ENCODE data around the gene ASXL2. TPM values are rescaled to one million over a fixed set of nuclear protein-coding genes. Genes with fewer than 3 reads are reported as not detected.
"Not testable (repeated sequence)": the region's sequence is repeated elsewhere in the genome, so short reads cannot be mapped to it uniquely, and the experiment has no call there.

The ASXL2 gene
- total and polyA plus RNA-seq, 10 donors: 2.0 to 51.3 (median 34.7) TPM

DNA sequence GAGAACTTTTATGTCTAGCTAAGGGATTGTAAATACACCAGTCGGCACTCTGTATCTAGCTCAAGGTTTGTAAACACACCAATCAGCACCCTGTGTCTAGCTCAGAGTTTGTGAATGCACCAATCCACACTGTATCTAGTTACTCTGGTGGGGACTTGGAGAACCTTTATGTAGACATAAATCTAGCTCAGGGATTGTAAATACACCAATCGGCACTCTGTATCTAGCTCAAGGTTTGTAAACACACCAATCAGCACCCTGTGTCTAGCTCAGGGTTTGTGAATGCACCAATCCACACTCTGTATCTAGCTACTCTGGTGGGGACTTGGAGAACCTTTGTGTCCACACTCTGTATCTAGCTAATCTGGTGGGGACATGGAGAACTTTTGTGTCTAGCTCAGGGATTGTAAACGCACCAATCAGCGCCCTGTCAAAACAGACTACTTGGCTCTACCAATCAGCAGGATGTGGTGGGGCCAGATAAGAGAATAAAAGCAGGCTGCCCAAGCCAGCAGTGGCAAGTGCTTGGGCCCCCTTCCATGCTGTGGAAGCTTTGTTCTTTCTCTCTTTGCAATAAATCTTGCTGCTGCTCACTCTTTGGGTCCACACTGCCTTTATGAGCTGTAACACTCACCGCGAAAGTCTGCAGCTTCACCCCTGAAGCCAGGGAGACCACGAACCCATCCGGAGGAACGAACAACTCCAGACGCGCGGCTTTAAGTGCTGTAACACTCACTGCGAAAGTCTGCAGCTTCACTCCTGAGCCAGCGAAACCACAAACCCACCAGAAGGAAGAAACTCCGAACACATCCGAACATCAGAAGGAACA, 37.9 kb upstream of the ASXL2 start:
- peak overlapping the region in 2 of 8 donors; percentile 9 to 51 for H3K27ac ChIP-seq
- WGBS, 5 donors: 19 to 61% (median 30%) methylated on average over 16 of the region's 16 CpGs
- H3K9me3 ChIP-seq; DNase-seq; intact Hi-C loops (cut with DNase I; ENCODE audit: low total_unique reads); H3K36me3 ChIP-seq; H3K4me1 ChIP-seq: not testable (repeated sequence)
- H3K27me3 ChIP-seq (replicated peaks in 1 of 7): peaks cover 0 to 11% (median 0%) of the 10 kb centered on the region in 7 donors
- TF ChIP-seq POLR2AphosphoS5 (IDR thresholded peaks at IDR 0.05): peak in 1 of 3 donors; percentile 16
- peak overlapping the region in 2 of 8 donors; percentile 14 to 48 for H3K4me3 ChIP-seq

DNA sequence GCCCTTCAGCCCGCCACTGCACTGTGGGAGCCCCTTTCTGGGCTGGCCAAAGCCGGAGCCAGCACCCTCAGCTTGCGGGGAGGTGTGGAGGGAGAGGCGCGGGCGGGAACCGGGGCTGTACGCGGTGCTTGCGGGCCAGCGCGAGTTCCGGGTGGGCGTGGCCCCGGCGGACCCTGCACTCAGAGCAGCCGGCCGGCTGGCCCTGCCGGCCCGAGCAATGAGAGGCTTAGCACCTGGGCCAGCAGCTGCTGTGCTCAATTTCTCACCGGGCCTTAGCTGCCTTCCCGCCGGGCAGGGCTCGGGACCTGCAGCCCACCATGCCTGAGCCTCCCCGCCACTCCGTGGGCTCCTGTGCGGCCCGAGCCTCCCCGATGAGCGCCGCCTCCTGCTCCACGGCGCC, 37.1 kb upstream of the ASXL2 start:
- peaks cover 0 to 11% (median 0%) of the 10 kb centered on the region in 7 donors for H3K27me3 ChIP-seq (replicated peaks in 1 of 7)
- H3K27ac ChIP-seq; H3K36me3 ChIP-seq; H3K4me3 ChIP-seq; intact Hi-C loops (cut with DNase I; ENCODE audit: low total_unique reads); H3K9me3 ChIP-seq; H3K4me1 ChIP-seq; DNase-seq: not testable (repeated sequence)
- whole genome bisulfite sequencing, 5 donors: 93 to 100% (median 98%) methylated on average over 5 to 33 of the region's 33 CpGs

DNA sequence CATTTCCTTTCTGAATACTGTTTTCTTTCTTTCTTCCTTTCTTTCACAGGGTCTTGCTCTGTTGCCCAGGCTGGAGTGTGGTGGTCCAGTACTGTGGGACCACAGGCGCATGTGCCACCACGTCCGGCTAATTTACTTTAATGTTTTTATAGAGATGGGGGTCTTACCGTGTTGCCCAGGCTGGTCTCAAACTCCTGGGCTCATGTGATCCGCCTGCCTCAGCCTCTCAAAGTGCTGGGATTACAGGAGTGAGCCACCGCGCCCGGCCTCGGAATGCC, 35.3 kb upstream of the ASXL2 start:
- H3K4me1 ChIP-seq; intact Hi-C loops (cut with DNase I; ENCODE audit: low total_unique reads): not testable (repeated sequence)
- 90 to 94% (median 92%) methylated on average over 9 of the region's 9 CpGs for WGBS, 5 donors

DNA sequence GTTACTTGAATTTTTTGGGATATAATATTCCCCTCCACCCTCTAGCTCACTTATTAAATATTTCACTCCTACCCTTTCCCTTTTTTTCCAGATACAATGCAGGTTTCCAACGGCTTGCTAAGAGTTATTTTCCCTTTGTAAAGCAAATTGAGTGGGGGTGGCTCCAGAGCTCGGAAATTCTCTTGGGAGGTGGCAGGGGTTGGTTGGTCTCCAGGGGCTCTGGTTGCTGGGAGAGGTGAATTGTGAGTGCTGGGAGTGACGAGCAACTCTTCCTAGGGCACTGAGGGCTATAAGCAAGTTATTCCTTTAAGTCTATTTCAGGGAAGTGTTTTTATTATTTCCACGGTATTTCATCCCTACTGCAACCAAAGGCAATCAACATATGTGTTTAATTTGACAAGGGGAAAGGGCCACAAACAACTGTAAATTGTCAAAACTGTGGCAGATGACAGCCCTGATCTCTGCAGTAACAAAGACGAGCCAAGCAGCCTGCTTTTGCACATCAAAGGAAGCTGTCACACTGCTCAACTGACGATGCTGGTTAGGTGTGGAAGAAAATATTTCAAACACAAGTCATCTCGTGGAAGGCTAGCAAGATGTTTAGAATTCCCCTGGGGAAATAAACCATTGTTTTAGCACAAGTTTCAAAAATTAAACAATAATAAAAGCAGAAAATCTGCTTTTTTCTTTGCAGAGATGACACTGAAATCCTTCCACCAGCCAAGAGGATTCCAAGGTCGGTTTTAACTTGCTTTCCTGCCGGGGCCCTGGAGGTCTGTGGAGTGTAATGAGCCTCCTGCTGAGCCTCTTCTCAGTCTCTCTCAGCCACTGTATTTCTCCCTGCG, 34.8 kb upstream of the ASXL2 start:
- no peak for DNase-seq
- no peaks in the 10 kb centered on the region for H3K9me3 ChIP-seq
- H3K36me3 ChIP-seq: no peaks in the 10 kb centered on the region
- intact Hi-C loops (cut with DNase I; ENCODE audit: low total_unique reads): no loop called here
- H3K27ac ChIP-seq: no peak overlapping the region
- TF ChIP-seq POLR2AphosphoS5 (IDR thresholded peaks at IDR 0.05) (no peak), POLR2A (IDR thresholded peaks at IDR 0.05) (no peak)
- TF ChIP-seq, protein P1, sequence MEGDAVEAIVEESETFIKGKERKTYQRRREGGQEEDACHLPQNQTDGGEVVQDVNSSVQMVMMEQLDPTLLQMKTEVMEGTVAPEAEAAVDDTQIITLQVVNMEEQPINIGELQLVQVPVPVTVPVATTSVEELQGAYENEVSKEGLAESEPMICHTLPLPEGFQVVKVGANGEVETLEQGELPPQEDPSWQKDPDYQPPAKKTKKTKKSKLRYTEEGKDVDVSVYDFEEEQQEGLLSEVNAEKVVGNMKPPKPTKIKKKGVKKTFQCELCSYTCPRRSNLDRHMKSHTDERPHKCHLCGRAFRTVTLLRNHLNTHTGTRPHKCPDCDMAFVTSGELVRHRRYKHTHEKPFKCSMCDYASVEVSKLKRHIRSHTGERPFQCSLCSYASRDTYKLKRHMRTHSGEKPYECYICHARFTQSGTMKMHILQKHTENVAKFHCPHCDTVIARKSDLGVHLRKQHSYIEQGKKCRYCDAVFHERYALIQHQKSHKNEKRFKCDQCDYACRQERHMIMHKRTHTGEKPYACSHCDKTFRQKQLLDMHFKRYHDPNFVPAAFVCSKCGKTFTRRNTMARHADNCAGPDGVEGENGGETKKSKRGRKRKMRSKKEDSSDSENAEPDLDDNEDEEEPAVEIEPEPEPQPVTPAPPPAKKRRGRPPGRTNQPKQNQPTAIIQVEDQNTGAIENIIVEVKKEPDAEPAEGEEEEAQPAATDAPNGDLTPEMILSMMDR (IDR thresholded peaks at IDR 0.05 in 8 of 11, conservative IDR thresholded peaks at IDR 0.05 in 3 of 11): no peak
- peaks cover 0 to 11% (median 0%) of the 10 kb centered on the region in 7 donors for H3K27me3 ChIP-seq (replicated peaks in 1 of 7)
- WGBS, 5 donors: 40 to 57% (median 49%) methylated on average over 10 of the region's 10 CpGs
- peaks cover 0 to 7% (median 0%) of the 10 kb centered on the region in 6 donors for H3K4me1 ChIP-seq
- no peak overlapping the region for H3K4me3 ChIP-seq

More for the DNA sequence above, 35.3 kb upstream of the ASXL2 start:
- not testable (repeated sequence) for H3K9me3 ChIP-seq, H3K27ac ChIP-seq, H3K4me3 ChIP-seq, H3K36me3 ChIP-seq, DNase-seq
- peaks cover 0 to 11% (median 0%) of the 10 kb centered on the region in 7 donors for H3K27me3 ChIP-seq (replicated peaks in 1 of 7)

DNA sequence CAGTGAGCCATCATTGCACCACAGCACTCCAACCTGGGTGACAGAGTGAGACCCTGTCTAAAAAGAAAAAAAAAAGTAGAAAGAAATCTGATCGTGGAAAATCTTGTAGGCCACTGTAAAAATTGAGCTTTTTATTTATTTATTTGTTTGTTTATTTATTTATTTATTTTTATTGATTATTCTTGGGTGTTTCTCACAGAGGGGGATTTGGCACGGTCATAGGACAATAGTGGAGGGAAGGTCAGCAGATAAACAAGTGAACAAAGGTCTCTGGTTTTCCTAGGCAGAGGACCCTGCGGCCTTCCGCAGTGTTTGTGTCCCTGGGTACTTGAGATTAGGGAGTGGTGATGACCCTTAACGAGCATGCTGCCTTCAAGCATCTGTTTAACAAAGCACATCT, 31.3 kb upstream of the ASXL2 start:
- H3K4me3 ChIP-seq; DNase-seq; H3K9me3 ChIP-seq; intact Hi-C loops (cut with DNase I; ENCODE audit: low total_unique reads); H3K36me3 ChIP-seq; H3K4me1 ChIP-seq; H3K27ac ChIP-seq; H3K27me3 ChIP-seq (replicated peaks in 1 of 7): not testable (repeated sequence)
- 72 to 90% (median 80%) methylated on average over 4 to 5 of the region's 5 CpGs for WGBS, 5 donors

DNA sequence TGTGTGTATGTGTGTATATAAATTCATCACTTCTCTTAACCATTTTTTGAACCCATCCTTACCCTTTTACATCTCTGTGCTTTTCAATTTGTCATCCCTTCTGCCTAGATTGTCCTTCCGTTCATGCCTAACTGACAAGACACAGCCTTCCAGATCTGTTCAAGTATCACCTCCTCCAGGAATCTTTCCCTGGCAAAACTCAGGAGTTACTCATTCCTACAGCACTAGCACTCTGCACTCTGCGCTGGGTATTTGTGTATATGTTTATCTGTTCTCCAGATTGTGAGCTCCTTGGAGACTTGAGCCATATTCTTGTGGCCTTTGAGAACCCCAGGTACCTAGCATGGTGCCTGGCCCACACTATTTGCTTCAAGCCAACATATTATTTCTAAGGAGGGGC, 26.8 kb upstream of the ASXL2 start:
- H3K27ac ChIP-seq: no peak overlapping the region
- H3K27me3 ChIP-seq (replicated peaks in 1 of 7): no peaks in the 10 kb centered on the region
- no peak for DNase-seq
- H3K4me1 ChIP-seq: no peaks in the 10 kb centered on the region
- TF ChIP-seq POLR2AphosphoS5 (IDR thresholded peaks at IDR 0.05) (no peak), POLR2A (IDR thresholded peaks at IDR 0.05) (no peak)
- TF ChIP-seq, protein P1 (IDR thresholded peaks at IDR 0.05 in 8 of 11, conservative IDR thresholded peaks at IDR 0.05 in 3 of 11): no peak
- intact Hi-C loops (cut with DNase I; ENCODE audit: low total_unique reads): no loop called here
- H3K4me3 ChIP-seq: no peak overlapping the region
- WGBS, 5 donors: 85 to 98% (median 90%) methylated on average over 2 of the region's 2 CpGs
- no peaks in the 10 kb centered on the region for H3K36me3 ChIP-seq
- no peaks in the 10 kb centered on the region for H3K9me3 ChIP-seq

All from spleen (tissue), 11 donors.